ENCODE results near the gene PCGF1. TPM values are rescaled to one million over a fixed set of nuclear protein-coding genes. Genes with fewer than 3 reads are reported as not detected.

PCGF1 gene
- total and polyA plus RNA-seq, 2 of the 13 experiments (the other 11 are each of a cell fraction or from before 2014, with no cell fraction given): 20.4 to 22.6 TPM

- TF ChIP-seq ZBTB44 (CRISPR knock-in tag; IDR thresholded peaks at IDR 0.05) (peak; percentile 49; the same call in 1 of the 2 replicates), SIX4 (CRISPR knock-in tag; IDR thresholded peaks at IDR 0.05) (no peak; the same call in none of the 2 replicates), TFDP1 (CRISPR knock-in tag; IDR thresholded peaks at IDR 0.05; ENCODE audit: borderline replicate concordance) (peak; percentile 42; the same call in 1 of the 2 replicates), MZF1 (CRISPR knock-in tag; IDR thresholded peaks at IDR 0.05; ENCODE audit: borderline replicate concordance) (no peak), ZNF605 (CRISPR knock-in tag; IDR thresholded peaks at IDR 0.05) (no peak), ZNF33A (CRISPR knock-in tag; IDR thresholded peaks at IDR 0.05; ENCODE audit: borderline replicate concordance) (no peak), KDM4B (CRISPR knock-in tag; IDR thresholded peaks at IDR 0.05) (no peak), TBP (CRISPR knock-in tag; IDR thresholded peaks at IDR 0.05) (no peak), PCBP2 (optimal IDR thresholded peaks at IDR 0.05; ENCODE audit: low read depth, low read length, poor library complexity, severe bottlenecking) (no peak), ATF3 (CRISPR knock-in tag; IDR thresholded peaks at IDR 0.05) (no peak; the same call in 1 of the 2 replicates), MAFF (IDR thresholded peaks at IDR 0.05; ENCODE audit: low read depth, low read length) (no peak), FOXK1 (CRISPR knock-in tag; IDR thresholded peaks at IDR 0.05; ENCODE audit: borderline replicate concordance, low read depth) (no peak; the same call in 1 of the 2 replicates), ZSCAN30 (CRISPR knock-in tag; IDR thresholded peaks at IDR 0.05) (no peak), ZNF580 (CRISPR knock-in tag; IDR thresholded peaks at IDR 0.05; ENCODE audit: borderline replicate concordance, low read depth) (peak; percentile 82; the same call in 1 of the 2 replicates), ZMYM4 (CRISPR knock-in tag; IDR thresholded peaks at IDR 0.05) (no peak), GABPB1 (CRISPR knock-in tag; IDR thresholded peaks at IDR 0.05) (no peak; the same call in 1 of the 2 replicates), WIZ (CRISPR knock-in tag; IDR thresholded peaks at IDR 0.05) (no peak), ZGPAT (CRISPR knock-in tag; IDR thresholded peaks at IDR 0.05) (peak; percentile 49; the same call in 1 of the 2 replicates), HHEX (CRISPR knock-in tag; IDR thresholded peaks at IDR 0.05) (no peak), NFIC (IDR thresholded peaks at IDR 0.05; ENCODE audit: low read length) (no peak), ZNF207 (IDR thresholded peaks at IDR 0.05; ENCODE audit: borderline replicate concordance) (no peak), HOXA9 (CRISPR knock-in tag; IDR thresholded peaks at IDR 0.05; ENCODE audit: borderline replicate concordance) (peak; percentile 76; the same call in 1 of the 2 replicates), MTERF4 (CRISPR knock-in tag; IDR thresholded peaks at IDR 0.05) (no peak), ZNF629 (CRISPR knock-in tag; conservative IDR thresholded peaks at IDR 0.05) (peak; percentile 46; the same call in 1 of the 2 replicates), HNRNPL (IDR thresholded peaks at IDR 0.05; ENCODE audit: low read depth, low read length) (no peak), CAMTA2 (CRISPR knock-in tag; IDR thresholded peaks at IDR 0.05; ENCODE audit: borderline replicate concordance) (no peak)
These were observed 5.3 kb downstream of the PCGF1 start (continued) for GRCh38 chr2:74502147-74502719.
